ENCODE results near the gene CARD18.

Gene CARD18

GRCh38 chr11:105139669-105140068 lies at the start of gene CARD18:
Gene CARD18, minus strand, starts transcription at chr11:105139769. Its CDS starts 43 bp downstream, at chr11:105139726.
- FAIRE-seq: no peak

GRCh38 chr11:105183987-105184386 lies 44.4 kb upstream of the CARD18 start:
- no peak for FAIRE-seq

GRCh38 chr11:105183426-105183825 lies 43.9 kb upstream of the CARD18 start:
- no peak for FAIRE-seq

GRCh38 chr11:105181521-105181920 lies 42.0 kb upstream of the CARD18 start:
- no peak for FAIRE-seq

GRCh38 chr11:105181100-105181499 lies 41.5 kb upstream of the CARD18 start:
- no peak for FAIRE-seq

GRCh38 chr11:105179542-105180278 lies 40.1 kb upstream of the CARD18 start:
- FAIRE-seq: no peak

- FAIRE-seq: no peak
These were observed 38.1 kb upstream of the CARD18 start for GRCh38 chr11:105177658-105178057.

- FAIRE-seq: no peak
These were observed 28.9 kb upstream of the CARD18 start for GRCh38 chr11:105168457-105168856.

GRCh38 chr11:105167244-105167643 lies 27.7 kb upstream of the CARD18 start:
- no peak for FAIRE-seq

- FAIRE-seq: no peak
These were observed 24.6 kb upstream of the CARD18 start for GRCh38 chr11:105164208-105164607.

GRCh38 chr11:105162506-105162905 lies 22.9 kb upstream of the CARD18 start:
- FAIRE-seq: no peak

GRCh38 chr11:105158436-105158835 lies 18.9 kb upstream of the CARD18 start:
- no peak for FAIRE-seq

- no peak for FAIRE-seq
These were observed 17.2 kb upstream of the CARD18 start for GRCh38 chr11:105156720-105157119.

- FAIRE-seq: no peak
These were observed 16.7 kb upstream of the CARD18 start for GRCh38 chr11:105156231-105156630.

GRCh38 chr11:105155679-105156078 lies 16.1 kb upstream of the CARD18 start:
- no peak for FAIRE-seq

GRCh38 chr11:105153392-105153791 lies 13.8 kb upstream of the CARD18 start:
- FAIRE-seq: no peak

- FAIRE-seq: no peak
These were observed 13.0 kb upstream of the CARD18 start for GRCh38 chr11:105152560-105152959.

- no peak for FAIRE-seq
These were observed 12.5 kb upstream of the CARD18 start for GRCh38 chr11:105152021-105152512.

- FAIRE-seq: no peak
These were observed 9.9 kb upstream of the CARD18 start for GRCh38 chr11:105149477-105149876.

- no peak for FAIRE-seq
These were observed 8.7 kb upstream of the CARD18 start for GRCh38 chr11:105148241-105148640.

- no peak for FAIRE-seq
These were observed 5.3 kb upstream of the CARD18 start for GRCh38 chr11:105144887-105145286.

- no peak for FAIRE-seq
These were observed 2.6 kb upstream of the CARD18 start for GRCh38 chr11:105142167-105142566.

GRCh38 chr11:105137286-105137685 lies 2.3 kb downstream of the CARD18 start:
- no peak for FAIRE-seq

- FAIRE-seq: no peak
These were observed 3.7 kb downstream of the CARD18 start for GRCh38 chr11:105135883-105136282.
